GM12891 (cell line): ENCODE measurements around the gene STARD10.

Experiments
- POLR2AphosphoS5 ChIP-seq: IDR thresholded peaks from 2 replicates; pipeline ENCODE4 v1.6.1; 2011; ENCODE audit warnings: low read depth, low read length, control low read depth
- POU2F2 ChIP-seq: IDR thresholded peaks from 2 replicates; pipeline ENCODE4 v1.6.1; 2011; ENCODE audit warnings: low read depth, mild to moderate bottlenecking, control low read depth, low read length, moderate library complexity

GRCh38 chr11:72760539-72761405 is 33.1 kb downstream of the STARD10 start:
- TF ChIP-seq POU2F2 = no peak
- TF ChIP-seq POLR2AphosphoS5 = no peak
